Measurements from ENCODE around the gene PAM.

PAM gene

GRCh38 chr5:102718819-102719218 lies 36.3 kb upstream of the PAM start:
- DNase-seq (ENCODE audit: low spot score), result peak; percentile 59
- ChIA-PET POLR2A (ENCODE audit: low non-redundant PET) (no interaction called here), CTCF (no interaction called here)
- TF ChIP-seq, protein P1, sequence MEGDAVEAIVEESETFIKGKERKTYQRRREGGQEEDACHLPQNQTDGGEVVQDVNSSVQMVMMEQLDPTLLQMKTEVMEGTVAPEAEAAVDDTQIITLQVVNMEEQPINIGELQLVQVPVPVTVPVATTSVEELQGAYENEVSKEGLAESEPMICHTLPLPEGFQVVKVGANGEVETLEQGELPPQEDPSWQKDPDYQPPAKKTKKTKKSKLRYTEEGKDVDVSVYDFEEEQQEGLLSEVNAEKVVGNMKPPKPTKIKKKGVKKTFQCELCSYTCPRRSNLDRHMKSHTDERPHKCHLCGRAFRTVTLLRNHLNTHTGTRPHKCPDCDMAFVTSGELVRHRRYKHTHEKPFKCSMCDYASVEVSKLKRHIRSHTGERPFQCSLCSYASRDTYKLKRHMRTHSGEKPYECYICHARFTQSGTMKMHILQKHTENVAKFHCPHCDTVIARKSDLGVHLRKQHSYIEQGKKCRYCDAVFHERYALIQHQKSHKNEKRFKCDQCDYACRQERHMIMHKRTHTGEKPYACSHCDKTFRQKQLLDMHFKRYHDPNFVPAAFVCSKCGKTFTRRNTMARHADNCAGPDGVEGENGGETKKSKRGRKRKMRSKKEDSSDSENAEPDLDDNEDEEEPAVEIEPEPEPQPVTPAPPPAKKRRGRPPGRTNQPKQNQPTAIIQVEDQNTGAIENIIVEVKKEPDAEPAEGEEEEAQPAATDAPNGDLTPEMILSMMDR (conservative IDR thresholded peaks at IDR 0.05; ENCODE audit: low read depth), result no peak
- H3K27ac ChIP-seq, result no peak overlapping the region

DNA sequence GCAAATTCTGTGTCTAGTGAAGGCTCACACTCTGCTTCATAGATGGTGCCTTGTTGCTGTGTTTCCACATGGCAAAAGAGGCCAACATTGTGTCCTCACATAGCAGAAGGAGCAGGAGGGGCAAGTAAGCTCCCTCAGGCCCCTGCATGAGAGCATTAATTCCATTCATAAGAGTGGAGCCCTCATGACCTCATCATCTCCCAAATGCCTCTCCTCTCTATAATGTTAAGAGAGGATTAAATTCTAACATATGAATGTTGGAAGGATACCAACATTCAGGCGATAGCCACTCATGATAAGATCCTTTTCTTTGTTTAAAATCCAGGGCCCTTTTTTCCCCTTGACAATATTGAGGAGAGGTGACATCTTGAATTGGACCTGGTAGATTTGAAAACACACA lies 35.2 kb upstream of the PAM start:
- DNase-seq (ENCODE audit: low spot score), result no peak
- TF ChIP-seq, protein P1 (conservative IDR thresholded peaks at IDR 0.05; ENCODE audit: low read depth), result no peak
- H3K27ac ChIP-seq, result no peak overlapping the region
- ChIA-PET POLR2A (ENCODE audit: low non-redundant PET) (no interaction called here), CTCF (no interaction called here)

GRCh38 chr5:102720969-102721368 lies 34.1 kb upstream of the PAM start:
- DNase-seq (ENCODE audit: low spot score), result no peak
- H3K27ac ChIP-seq, result no peak overlapping the region
- TF ChIP-seq, protein P1 (conservative IDR thresholded peaks at IDR 0.05; ENCODE audit: low read depth), result no peak
- POLR2A ChIA-PET (ENCODE audit: low non-redundant PET), result no interaction called here
- CTCF ChIA-PET, result interaction anchor here (0.5 kb wide), 1 partner anchor 115 kb away, joined by 3 read pairs; no protein-coding TSS in a partner anchor

- ChIA-PET POLR2A (ENCODE audit: low non-redundant PET) (no interaction called here), CTCF (no interaction called here)
- H3K27ac ChIP-seq, result no peak overlapping the region
- TF ChIP-seq, protein P1 (conservative IDR thresholded peaks at IDR 0.05; ENCODE audit: low read depth), result no peak
- no peak for DNase-seq (ENCODE audit: low spot score)
Observed at GRCh38 chr5:102722931-102723330, 32.2 kb upstream of the PAM start.

DNA sequence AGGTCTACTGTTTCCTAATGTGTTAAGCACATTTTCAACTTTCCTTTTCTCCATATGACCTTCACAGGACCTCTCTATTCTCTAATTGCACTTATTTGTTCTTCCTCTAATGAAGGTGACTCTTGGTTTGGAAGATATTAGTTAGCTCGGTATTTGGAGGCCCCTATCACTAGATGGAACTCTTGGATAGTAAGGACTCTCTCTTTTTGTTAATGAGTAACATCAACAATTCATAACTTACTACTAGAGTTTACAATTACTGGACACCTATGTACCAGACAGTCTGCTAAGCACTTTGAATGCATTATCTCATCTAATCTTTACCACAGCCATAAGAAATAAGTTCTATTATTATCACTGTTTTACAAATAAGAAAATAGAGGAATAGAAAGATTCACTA lies 23.4 kb upstream of the PAM start:
- no peak overlapping the region for H3K27ac ChIP-seq
- DNase-seq (ENCODE audit: low spot score), result no peak
- POLR2A ChIA-PET (ENCODE audit: low non-redundant PET), result no interaction called here
- TF ChIP-seq, protein P1 (conservative IDR thresholded peaks at IDR 0.05; ENCODE audit: low read depth), result no peak
- CTCF ChIA-PET, result no interaction called here

GRCh38 chr5:102733534-102733933 lies 21.6 kb upstream of the PAM start:
- ChIA-PET POLR2A (ENCODE audit: low non-redundant PET) (no interaction called here), CTCF (no interaction called here)
- H3K27ac ChIP-seq, result no peak overlapping the region
- DNase-seq (ENCODE audit: low spot score), result no peak
- TF ChIP-seq, protein P1 (conservative IDR thresholded peaks at IDR 0.05; ENCODE audit: low read depth), result no peak

- TF ChIP-seq, protein P1 (conservative IDR thresholded peaks at IDR 0.05; ENCODE audit: low read depth), result no peak
- CTCF ChIA-PET, result interaction anchor here (0.8 kb wide), 1 partner anchor 19 kb away, joined by 3 read pairs; no protein-coding TSS in a partner anchor
- no peak overlapping the region for H3K27ac ChIP-seq
- DNase-seq (ENCODE audit: low spot score), result no peak
- POLR2A ChIA-PET (ENCODE audit: low non-redundant PET), result no interaction called here
Observed at GRCh38 chr5:102737161-102737560, 17.9 kb upstream of the PAM start.

All from RWPE1 (cell line).